T-helper 2 cell treated with Interferon-gamma antibody and Interleukin-4, amounts not matched to agents 5 μg/mL and 100 μg/mL, for 36 hours (primary cell): Measurements from ENCODE around the gene PTPRN2.
"Not testable (repeated sequence)": the region's sequence is repeated elsewhere in the genome, so short reads cannot be mapped to it uniquely, and the experiment has no call there.

Experiments used
- DNase-seq: peaks from one replicate; pipeline ENCODE4 v3.0.0; 2021; ENCODE audit warnings: low spot score
- H3K27ac Mint-ChIP-seq: one replicate; pipeline ENCODE4 v1.8.0; 2021; ENCODE audit warnings: mild to moderate bottlenecking, mixed read lengths
- H3K27me3 Mint-ChIP-seq: one replicate; pipeline ENCODE4 v1.8.0; 2021; ENCODE audit warnings: low read depth, mixed read lengths
- H3K36me3 Mint-ChIP-seq: one replicate; pipeline ENCODE4 v1.8.0; 2021; ENCODE audit warnings: low read depth, mixed read lengths
- H3K4me1 Mint-ChIP-seq: one replicate; pipeline ENCODE4 v1.8.0; 2021; ENCODE audit warnings: low read depth, mixed read lengths
- H3K4me3 Mint-ChIP-seq: one replicate; pipeline ENCODE4 v1.8.0; 2022; ENCODE audit warnings: mild to moderate bottlenecking, moderate library complexity, mixed read lengths
- H3K9me3 Mint-ChIP-seq: one replicate; pipeline ENCODE4 v1.8.0; 2021; ENCODE audit warnings: mixed read lengths

PTPRN2 gene

GRCh38 chr7:157851501-157852067, 736.0 kb downstream of the PTPRN2 start:
- no peaks in the 10 kb centered on the region for H3K27me3 Mint-ChIP-seq
- DNase-seq: peak; percentile 83
- no peaks in the 10 kb centered on the region for H3K36me3 Mint-ChIP-seq
- H3K9me3 Mint-ChIP-seq: no peaks in the 10 kb centered on the region
- peak overlapping the region; percentile 88 for H3K27ac Mint-ChIP-seq
- peak overlapping the region; percentile 69 for H3K4me3 Mint-ChIP-seq
- peaks cover 6% of the 10 kb centered on the region for H3K4me1 Mint-ChIP-seq

GRCh38 chr7:157850481-157851444, 736.9 kb downstream of the PTPRN2 start:
- peak overlapping the region; percentile 69 for H3K4me3 Mint-ChIP-seq
- peak overlapping the region; percentile 88 for H3K27ac Mint-ChIP-seq
- H3K4me1 Mint-ChIP-seq: peaks cover 6% of the 10 kb centered on the region
- DNase-seq: no peak
- H3K27me3 Mint-ChIP-seq: no peaks in the 10 kb centered on the region
- no peaks in the 10 kb centered on the region for H3K9me3 Mint-ChIP-seq
- no peaks in the 10 kb centered on the region for H3K36me3 Mint-ChIP-seq

GRCh38 chr7:157849726-157850125, 737.9 kb downstream of the PTPRN2 start:
- H3K27me3 Mint-ChIP-seq: no peaks in the 10 kb centered on the region
- no peak for DNase-seq
- H3K4me1 Mint-ChIP-seq: peaks cover 6% of the 10 kb centered on the region
- no peak overlapping the region for H3K4me3 Mint-ChIP-seq
- peak overlapping the region; percentile 15 for H3K27ac Mint-ChIP-seq
- H3K36me3 Mint-ChIP-seq: no peaks in the 10 kb centered on the region
- H3K9me3 Mint-ChIP-seq: no peaks in the 10 kb centered on the region

- Mint-ChIP-seq H3K27ac (no peak overlapping the region), H3K9me3 (no peaks in the 10 kb centered on the region), H3K27me3 (no peaks in the 10 kb centered on the region), H3K4me3 (no peak overlapping the region), H3K36me3 (no peaks in the 10 kb centered on the region), H3K4me1 (peaks cover 6% of the 10 kb centered on the region)
- DNase-seq: no peak
These were observed 738.4 kb downstream of the PTPRN2 start for GRCh38 chr7:157849341-157849596.

GRCh38 chr7:157848508-157849340, 738.9 kb downstream of the PTPRN2 start:
- Mint-ChIP-seq H3K36me3 (no peaks in the 10 kb centered on the region), H3K4me3 (no peak overlapping the region), H3K27ac (no peak overlapping the region)

GRCh38 chr7:157847756-157848487, 739.7 kb downstream of the PTPRN2 start:
- not testable (repeated sequence) for DNase-seq, H3K27ac Mint-ChIP-seq, H3K4me1 Mint-ChIP-seq, H3K9me3 Mint-ChIP-seq, H3K36me3 Mint-ChIP-seq, H3K4me3 Mint-ChIP-seq, H3K27me3 Mint-ChIP-seq

More at GRCh38 chr7:157848508-157849340, 738.9 kb downstream of the PTPRN2 start:
- Mint-ChIP-seq H3K27me3 (no peaks in the 10 kb centered on the region), H3K4me1 (peaks cover 6% of the 10 kb centered on the region), H3K9me3 (no peaks in the 10 kb centered on the region)
- no peak for DNase-seq

GRCh38 chr7:157846746-157847145, 740.9 kb downstream of the PTPRN2 start:
- H3K4me3 Mint-ChIP-seq, DNase-seq, H3K27me3 Mint-ChIP-seq, H3K4me1 Mint-ChIP-seq, H3K36me3 Mint-ChIP-seq, H3K27ac Mint-ChIP-seq, H3K9me3 Mint-ChIP-seq: not testable (repeated sequence)

- peaks cover 2% of the 10 kb centered on the region for H3K4me1 Mint-ChIP-seq
- DNase-seq: no peak
- H3K4me3 Mint-ChIP-seq: no peak overlapping the region
- H3K27me3 Mint-ChIP-seq: no peaks in the 10 kb centered on the region
- no peak overlapping the region for H3K27ac Mint-ChIP-seq
- no peaks in the 10 kb centered on the region for H3K36me3 Mint-ChIP-seq
- no peaks in the 10 kb centered on the region for H3K9me3 Mint-ChIP-seq
These were observed 741.4 kb downstream of the PTPRN2 start for GRCh38 chr7:157846271-157846670.

- no peak overlapping the region for H3K4me3 Mint-ChIP-seq
- H3K9me3 Mint-ChIP-seq: no peaks in the 10 kb centered on the region
- H3K36me3 Mint-ChIP-seq: no peaks in the 10 kb centered on the region
- DNase-seq: no peak
- H3K27ac Mint-ChIP-seq: no peak overlapping the region
- H3K27me3 Mint-ChIP-seq: no peaks in the 10 kb centered on the region
- no peaks in the 10 kb centered on the region for H3K4me1 Mint-ChIP-seq
These were observed 742.3 kb downstream of the PTPRN2 start for GRCh38 chr7:157845203-157845835.

GRCh38 chr7:157844611-157845010, 743.0 kb downstream of the PTPRN2 start:
- H3K36me3 Mint-ChIP-seq: no peaks in the 10 kb centered on the region
- H3K4me3 Mint-ChIP-seq: no peak overlapping the region
- H3K27me3 Mint-ChIP-seq: no peaks in the 10 kb centered on the region
- DNase-seq: no peak
- no peak overlapping the region for H3K27ac Mint-ChIP-seq
- no peaks in the 10 kb centered on the region for H3K4me1 Mint-ChIP-seq
- H3K9me3 Mint-ChIP-seq: no peaks in the 10 kb centered on the region

- no peaks in the 10 kb centered on the region for H3K27me3 Mint-ChIP-seq
- H3K9me3 Mint-ChIP-seq: no peaks in the 10 kb centered on the region
- H3K36me3 Mint-ChIP-seq: no peaks in the 10 kb centered on the region
- H3K4me3 Mint-ChIP-seq: no peak overlapping the region
- no peak for DNase-seq
- H3K4me1 Mint-ChIP-seq: no peaks in the 10 kb centered on the region
- no peak overlapping the region for H3K27ac Mint-ChIP-seq
These were observed 743.5 kb downstream of the PTPRN2 start for GRCh38 chr7:157844141-157844540.

GRCh38 chr7:157843336-157844140, 744.1 kb downstream of the PTPRN2 start:
- Mint-ChIP-seq H3K9me3 (no peaks in the 10 kb centered on the region), H3K27me3 (no peaks in the 10 kb centered on the region), H3K4me1 (no peaks in the 10 kb centered on the region), H3K4me3 (no peak overlapping the region), H3K27ac (no peak overlapping the region), H3K36me3 (no peaks in the 10 kb centered on the region)
- no peak for DNase-seq
